SU-DHL-6 (cell line): ENCODE results near the gene SOWAHB.

Experiments used
- H2AFZ ChIP-seq: fragments of 200-600 bp; sonication (generic); 2 replicates; pipeline ENCODE4 v1.6.1; 2014; ENCODE audit warnings: low read depth, mild to moderate bottlenecking, moderate library complexity, mixed read lengths, antibody characterized with exemption, low read length; ENCODE audit not compliant: severe bottlenecking
- H3F3A ChIP-seq: fragments of 200-600 bp; shearing (Covaris generic); 2 replicates; pipeline ENCODE4 v1.6.0; 2016; ENCODE audit warnings: antibody characterized with exemption, mild to moderate bottlenecking; ENCODE audit not compliant: insufficient read depth
- H3K27ac ChIP-seq: fragments of 200-600 bp; sonication (generic); 2 replicates; pipeline ENCODE4 v1.5.1; 2016; ENCODE audit warnings: low read depth, mild to moderate bottlenecking, low read length, moderate library complexity, mixed read lengths
- H3K27me3 ChIP-seq: fragments of 200-600 bp; sonication (generic), shearing (Covaris generic); 2 replicates; pipeline ENCODE4 v1.6.0; 2014; ENCODE audit warnings: mild to moderate bottlenecking, low read length
- H3K36me3 ChIP-seq: fragments of 200-600 bp; sonication (generic); 2 replicates; pipeline ENCODE4 v1.6.1; 2014; ENCODE audit warnings: mild to moderate bottlenecking, low read length, mixed read lengths
- H3K4me2 ChIP-seq: fragments of 300-600, 200-600 bp; shearing (Covaris generic), sonication (generic); 2 replicates; pipeline ENCODE4 v1.6.0; 2014; ENCODE audit warnings: low read length, low read depth, mild to moderate bottlenecking; ENCODE audit not compliant: poor library complexity, severe bottlenecking
- H3K4me3 ChIP-seq: fragments of 200-600 bp; sonication (generic); 2 replicates; pipeline ENCODE4 v1.5.1; 2014; ENCODE audit warnings: antibody characterized with exemption, low read length, mild to moderate bottlenecking, mixed read lengths; ENCODE audit not compliant: insufficient read depth, poor library complexity, severe bottlenecking
- H3K79me2 ChIP-seq: fragments of 200-600 bp; sonication (generic); 2 replicates; pipeline ENCODE4 v1.6.1; 2014; ENCODE audit warnings: mild to moderate bottlenecking, low read length, moderate library complexity; ENCODE audit not compliant: insufficient read depth
- H3K9ac ChIP-seq: fragments of 200-600 bp; sonication (generic); 2 replicates; pipeline ENCODE4 v1.7.0; 2014; ENCODE audit warnings: mild to moderate bottlenecking, low read length
- H3K9me2 ChIP-seq: fragments of 200-600 bp; sonication (generic); replicated peaks from 2 replicates; pipeline ENCODE4 v1.6.1; 2014; ENCODE audit warnings: low read length; ENCODE audit not compliant: insufficient read depth
- H3K9me3 ChIP-seq: fragments of 200-600 bp; sonication (generic); 2 replicates; pipeline ENCODE4 v1.6.1; 2014; ENCODE audit warnings: low read length, mixed read lengths; ENCODE audit not compliant: insufficient read depth
- H4K20me1 ChIP-seq: fragments of 200-600 bp; sonication (generic); 2 replicates; pipeline ENCODE4 v1.6.1; 2014; ENCODE audit warnings: low read depth, mild to moderate bottlenecking, antibody characterized with exemption, low read length, moderate library complexity, mixed read lengths
- CTCF ChIP-seq: fragments of 200-600 bp; sonication (generic); IDR thresholded peaks from one replicate; pipeline ENCODE4 v1.5.1; 2017; ENCODE audit warnings: antibody characterized with exemption, mild to moderate bottlenecking, low read length, moderate library complexity; ENCODE audit not compliant: insufficient read depth, poor library complexity, severe bottlenecking
- EZH2phosphoT487 ChIP-seq: fragments of 200-600 bp; sonication (generic), shearing (Covaris generic); conservative IDR thresholded peaks from 2 replicates; pipeline ENCODE4 v1.6.1; 2018; ENCODE audit warnings: mild to moderate bottlenecking, antibody characterized with exemption, low read length, moderate library complexity, mixed read lengths

SOWAHB gene

DNA sequence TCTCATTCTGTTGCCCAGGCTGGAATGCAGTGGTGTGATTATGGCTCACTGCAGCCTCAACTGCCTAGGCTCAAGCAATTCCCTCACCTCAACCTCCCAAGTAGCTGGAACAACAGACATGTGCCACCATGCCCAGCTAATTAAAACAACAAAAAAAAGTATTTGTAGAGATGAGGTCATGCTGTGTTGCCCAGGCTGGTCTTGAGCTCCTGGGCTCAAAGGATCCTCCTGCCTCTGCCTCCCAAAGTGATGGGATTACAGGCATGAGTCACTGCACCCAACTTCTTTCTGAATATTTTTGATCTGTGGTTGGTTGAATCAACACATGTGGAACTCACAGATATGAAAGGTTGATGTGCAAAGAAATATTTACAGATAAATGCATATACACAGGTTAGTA lies 33.1 kb upstream of the SOWAHB start:
- H4K20me1 ChIP-seq, result no peaks in the 10 kb centered on the region
- H3K9me3 ChIP-seq, result no peaks in the 10 kb centered on the region
- no peaks in the 10 kb centered on the region for H3K36me3 ChIP-seq
- H3F3A ChIP-seq, result no peaks in the 10 kb centered on the region
- no peaks in the 10 kb centered on the region for H3K9me2 ChIP-seq
- no peaks in the 10 kb centered on the region for H3K27me3 ChIP-seq
- TF ChIP-seq CTCF (no peak), EZH2phosphoT487 (no peak)
- H3K27ac ChIP-seq, result no peak overlapping the region
- no peak overlapping the region for H2AFZ ChIP-seq
- H3K79me2 ChIP-seq, result no peaks in the 10 kb centered on the region
- no peak overlapping the region for H3K9ac ChIP-seq
- no peak overlapping the region for H3K4me3 ChIP-seq
- no peak overlapping the region for H3K4me2 ChIP-seq

GRCh38 chr4:76930685-76931084 lies 32.7 kb upstream of the SOWAHB start:
- Histone ChIP-seq H3K27ac (no peak overlapping the region), H3K4me2 (no peak overlapping the region), H4K20me1 (no peaks in the 10 kb centered on the region), H3K4me3 (no peak overlapping the region), H3K27me3 (no peaks in the 10 kb centered on the region), H3F3A (no peaks in the 10 kb centered on the region), H3K9me3 (no peaks in the 10 kb centered on the region), H3K79me2 (no peaks in the 10 kb centered on the region), H2AFZ (no peak overlapping the region), H3K36me3 (no peaks in the 10 kb centered on the region), H3K9me2 (no peaks in the 10 kb centered on the region), H3K9ac (no peak overlapping the region)
- no peak for TF ChIP-seq EZH2phosphoT487

- H2AFZ ChIP-seq, result no peak overlapping the region
- H3F3A ChIP-seq, result no peaks in the 10 kb centered on the region
- H3K9ac ChIP-seq, result no peak overlapping the region
- no peaks in the 10 kb centered on the region for H4K20me1 ChIP-seq
- no peak overlapping the region for H3K4me3 ChIP-seq
- H3K4me2 ChIP-seq, result no peak overlapping the region
- H3K9me2 ChIP-seq, result no peaks in the 10 kb centered on the region
- no peaks in the 10 kb centered on the region for H3K27me3 ChIP-seq
- H3K79me2 ChIP-seq, result no peaks in the 10 kb centered on the region
- no peaks in the 10 kb centered on the region for H3K9me3 ChIP-seq
- no peaks in the 10 kb centered on the region for H3K36me3 ChIP-seq
- H3K27ac ChIP-seq, result no peak overlapping the region
- TF ChIP-seq EZH2phosphoT487, result no peak
- no peak for TF ChIP-seq CTCF
Observed at GRCh38 chr4:76926841-76927240, 28.9 kb upstream of the SOWAHB start.

DNA sequence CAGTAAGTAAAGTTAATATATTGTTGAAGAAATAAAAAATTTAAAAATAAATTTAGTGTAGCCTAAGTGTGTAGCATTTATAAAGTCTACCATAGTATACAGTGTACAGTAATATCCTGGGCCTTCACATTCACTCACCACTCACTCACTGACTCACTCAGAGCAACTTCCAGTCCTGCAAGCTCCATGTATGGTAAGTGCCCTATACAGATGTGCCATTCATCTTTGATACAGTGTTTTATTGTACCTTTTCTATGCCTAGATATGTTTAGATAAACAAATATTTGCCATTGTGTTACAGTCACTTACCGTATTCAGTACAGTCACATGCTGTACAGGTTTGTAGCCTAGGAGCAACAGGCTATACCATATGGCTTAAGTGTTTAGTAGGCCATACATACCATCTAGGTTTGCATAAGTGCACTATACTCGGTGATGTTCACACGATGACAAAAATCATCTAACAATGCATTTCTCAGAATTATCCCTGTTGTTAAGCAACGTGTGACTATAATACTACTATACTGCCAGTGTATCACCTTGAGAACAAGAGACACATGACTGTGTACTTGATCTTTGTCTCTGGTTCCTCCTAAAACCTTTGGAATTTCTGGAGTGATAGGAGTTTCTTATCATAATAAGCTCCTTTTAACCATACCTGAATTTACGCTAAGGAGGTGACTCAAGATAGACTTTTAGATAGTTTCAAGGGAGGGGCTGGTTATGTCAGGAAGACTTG lies 25.8 kb upstream of the SOWAHB start:
- Histone ChIP-seq H3K36me3 (no peaks in the 10 kb centered on the region), H2AFZ (no peak overlapping the region), H3K9me2 (no peaks in the 10 kb centered on the region)

More for the DNA sequence above, 25.8 kb upstream of the SOWAHB start:
- Histone ChIP-seq H3K79me2 (no peaks in the 10 kb centered on the region), H3K4me3 (no peak overlapping the region), H3F3A (no peaks in the 10 kb centered on the region), H3K4me2 (no peak overlapping the region), H3K27me3 (no peaks in the 10 kb centered on the region), H3K9me3 (no peaks in the 10 kb centered on the region), H4K20me1 (no peaks in the 10 kb centered on the region), H3K27ac (no peak overlapping the region), H3K9ac (no peak overlapping the region)
- TF ChIP-seq CTCF (no peak), EZH2phosphoT487 (no peak)
